GM10266 (cell line): ENCODE results near the gene ARPC5.

Source experiments
- DNase-seq: peaks from one replicate; pipeline ENCODE4 v3.0.0; 2012; ENCODE audit errors: extremely low spot score
- TF ChIP-seq, protein P1 (sequence below): IDR thresholded peaks from 2 replicates; pipeline ENCODE4 v1.5.1; 2012; ENCODE audit warnings: mild to moderate bottlenecking, low read depth; ENCODE audit not compliant: control insufficient read depth, insufficient read depth; ENCODE audit errors: missing control alignments

ARPC5 gene

GRCh38 chr1:183577897-183578465 is 57.6 kb downstream of the ARPC5 start:
- TF ChIP-seq, protein P1, sequence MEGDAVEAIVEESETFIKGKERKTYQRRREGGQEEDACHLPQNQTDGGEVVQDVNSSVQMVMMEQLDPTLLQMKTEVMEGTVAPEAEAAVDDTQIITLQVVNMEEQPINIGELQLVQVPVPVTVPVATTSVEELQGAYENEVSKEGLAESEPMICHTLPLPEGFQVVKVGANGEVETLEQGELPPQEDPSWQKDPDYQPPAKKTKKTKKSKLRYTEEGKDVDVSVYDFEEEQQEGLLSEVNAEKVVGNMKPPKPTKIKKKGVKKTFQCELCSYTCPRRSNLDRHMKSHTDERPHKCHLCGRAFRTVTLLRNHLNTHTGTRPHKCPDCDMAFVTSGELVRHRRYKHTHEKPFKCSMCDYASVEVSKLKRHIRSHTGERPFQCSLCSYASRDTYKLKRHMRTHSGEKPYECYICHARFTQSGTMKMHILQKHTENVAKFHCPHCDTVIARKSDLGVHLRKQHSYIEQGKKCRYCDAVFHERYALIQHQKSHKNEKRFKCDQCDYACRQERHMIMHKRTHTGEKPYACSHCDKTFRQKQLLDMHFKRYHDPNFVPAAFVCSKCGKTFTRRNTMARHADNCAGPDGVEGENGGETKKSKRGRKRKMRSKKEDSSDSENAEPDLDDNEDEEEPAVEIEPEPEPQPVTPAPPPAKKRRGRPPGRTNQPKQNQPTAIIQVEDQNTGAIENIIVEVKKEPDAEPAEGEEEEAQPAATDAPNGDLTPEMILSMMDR = no peak
- DNase-seq = no peak

- no peak for DNase-seq
- TF ChIP-seq, protein P1 = no peak
These were observed 59.0 kb downstream of the ARPC5 start for GRCh38 chr1:183576537-183576936.

DNA sequence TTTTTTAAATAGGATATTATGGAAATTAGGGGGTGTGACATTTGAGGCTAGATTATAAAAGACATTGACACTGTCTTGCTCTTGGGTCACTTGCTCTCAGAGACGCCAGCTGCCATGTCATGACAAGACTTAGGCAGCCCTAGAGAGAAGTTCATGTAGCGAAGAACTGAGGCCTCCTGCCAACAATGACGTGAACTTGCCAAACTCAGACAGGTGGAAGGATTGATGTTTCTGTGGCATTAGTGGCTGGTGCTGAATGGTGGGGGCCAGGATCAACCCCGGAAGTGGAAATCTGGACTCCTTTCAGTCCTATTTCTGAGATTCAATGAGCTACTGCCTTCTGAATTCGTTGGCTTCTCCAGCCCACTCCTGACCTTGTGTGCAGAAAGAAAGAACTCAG is 60.0 kb downstream of the ARPC5 start:
- TF ChIP-seq, protein P1 = no peak
- DNase-seq = no peak

GRCh38 chr1:183572721-183573120 is 62.9 kb downstream of the ARPC5 start:
- TF ChIP-seq, protein P1 = no peak
- DNase-seq = no peak

- no peak for DNase-seq
- TF ChIP-seq, protein P1 = no peak
These were observed 63.8 kb downstream of the ARPC5 start for GRCh38 chr1:183571678-183572268.
